ENCODE measurements around the gene GPR153. TPM values are rescaled to one million over a fixed set of nuclear protein-coding genes. Genes with fewer than 3 reads are reported as not detected.

Gene GPR153
- total and polyA plus RNA-seq, 2 of the 13 experiments (the other 11 are each of a cell fraction or from before 2014, with no cell fraction given), result 0.22 to 0.31 TPM

- TF ChIP-seq ZBTB2 (CRISPR knock-in tag; IDR thresholded peaks at IDR 0.05; ENCODE audit: low read depth), result no peak; the same call in 1 of the 2 replicates
- peak; percentile 83 for TF ChIP-seq ZNF224 (CRISPR knock-in tag; IDR thresholded peaks at IDR 0.05)
- peak; percentile 84 for TF ChIP-seq KDM2A (CRISPR knock-in tag; IDR thresholded peaks at IDR 0.05; ENCODE audit: borderline replicate concordance, low read depth)
- peak; percentile 82; the same call in 1 of the 2 replicates for TF ChIP-seq ZNF766 (CRISPR knock-in tag; IDR thresholded peaks at IDR 0.05; ENCODE audit: borderline replicate concordance)
- no peak for TF ChIP-seq NR3C1 (CRISPR knock-in tag; IDR thresholded peaks at IDR 0.05)
- TF ChIP-seq NCOA1 (CRISPR knock-in tag; IDR thresholded peaks at IDR 0.05), result peak; percentile 83
- no peak for TF ChIP-seq ZNF850 (CRISPR knock-in tag; conservative IDR thresholded peaks at IDR 0.05)
- TF ChIP-seq ZNF282 (IDR thresholded peaks at IDR 0.05; ENCODE audit: partially characterized antibody), result no peak
- no peak; the same call in 1 of the 2 replicates for TF ChIP-seq ZNF451 (CRISPR knock-in tag; IDR thresholded peaks at IDR 0.05)
- peak; percentile 97 for TF ChIP-seq FOXO4 (CRISPR knock-in tag; conservative IDR thresholded peaks at IDR 0.05)
- no peak for TF ChIP-seq GMEB1 (CRISPR knock-in tag; IDR thresholded peaks at IDR 0.05; ENCODE audit: borderline replicate concordance)
- TF ChIP-seq PRDM10 (CRISPR knock-in tag; IDR thresholded peaks at IDR 0.05; ENCODE audit: low read depth), result peak; percentile 82; the same call in 1 of the 2 replicates
- TF ChIP-seq SOX5 (CRISPR knock-in tag; IDR thresholded peaks at IDR 0.05; ENCODE audit: borderline replicate concordance), result no peak
- TF ChIP-seq MYNN (CRISPR knock-in tag; IDR thresholded peaks at IDR 0.05; ENCODE audit: low read depth), result 0 out of 2 replicates have a peak, but pooled peaks have one; percentile 73
- no peak for TF ChIP-seq ZNF780A (CRISPR knock-in tag; IDR thresholded peaks at IDR 0.05)
- no peak; the same call in 1 of the 2 replicates for TF ChIP-seq ZNF746 (CRISPR knock-in tag; IDR thresholded peaks at IDR 0.05)
- peak; percentile 63 for TF ChIP-seq AGO2 (optimal IDR thresholded peaks at IDR 0.05; ENCODE audit: low read depth, low read length)
- TF ChIP-seq RXRA (CRISPR knock-in tag; IDR thresholded peaks at IDR 0.05), result peak; percentile 100
- TF ChIP-seq ZSCAN12 (CRISPR knock-in tag; IDR thresholded peaks at IDR 0.05), result peak; percentile 70; the same call in 1 of the 2 replicates
- TF ChIP-seq SMYD3 (CRISPR knock-in tag; IDR thresholded peaks at IDR 0.05), result no peak
- TF ChIP-seq IKZF5 (CRISPR knock-in tag; IDR thresholded peaks at IDR 0.05), result peak; percentile 61; the same call in 1 of the 2 replicates
Observed at GRCh38 chr1:6205849-6206519, 54.9 kb downstream of the GPR153 start, which contains the start of gene RNF207 (continued).

Data from HepG2 (cell line).